ENCODE results near the gene TTC31. TPM values are rescaled to one million over a fixed set of nuclear protein-coding genes. Genes with fewer than 3 reads are reported as not detected.

TTC31 gene
- total and polyA plus RNA-seq, 2 experiments from 2014 or later: 15.9 to 20.4 TPM

- Histone ChIP-seq H3K4me3 (no peak overlapping the region), H3K4me1 (ENCODE audit: insufficient read depth) (peaks cover 14% of the 10 kb centered on the region), H3K9ac (no peak overlapping the region), H3K27me3 (replicated peaks; ENCODE audit: insufficient read depth) (no peaks in the 10 kb centered on the region), H4K20me1 (ENCODE audit: insufficient read depth) (no peaks in the 10 kb centered on the region), H3K36me3 (ENCODE audit: low read depth) (peaks cover 4% of the 10 kb centered on the region; the same call in 1 of the 2 replicates), H2AFZ (no peak overlapping the region), H3F3A (ENCODE audit: insufficient read depth) (peaks cover 1% of the 10 kb centered on the region), H3K27ac (no peak overlapping the region), H3K9me2 (ENCODE audit: insufficient read depth) (no peaks in the 10 kb centered on the region), H3K9me3 (ENCODE audit: low read depth) (no peaks in the 10 kb centered on the region), H3K4me2 (ENCODE audit: unreplicated experiment) (no peak overlapping the region), H3K79me2 (ENCODE audit: insufficient read depth) (peaks cover 10% of the 10 kb centered on the region)
- TF ChIP-seq EZH2 (IDR thresholded peaks at IDR 0.05; ENCODE audit: insufficient read depth, poor library complexity, severe bottlenecking): no peak
- no peak for TF ChIP-seq EZH2phosphoT487 (IDR thresholded peaks at IDR 0.05; ENCODE audit: insufficient read depth, low read depth)
- DNase-seq: no peak
- in situ Hi-C loops (cut with MboI): no loop called here
- WGBS, 2 experiments (ENCODE audit: low coverage in 1 of 2, low lambda C conversion rate in 2 of 2, missing lambda C conversion rate in 2 of 2): 81 to 86% methylated on average over 3 of the region's 3 CpGs
Observed at GRCh38 chr2:74493546-74493945, 10.7 kb downstream of the TTC31 start.

- Histone ChIP-seq H3K27me3 (replicated peaks; ENCODE audit: insufficient read depth) (no peaks in the 10 kb centered on the region), H4K20me1 (ENCODE audit: insufficient read depth) (no peaks in the 10 kb centered on the region), H3K4me1 (ENCODE audit: insufficient read depth) (peaks cover 6% of the 10 kb centered on the region; the same call in 1 of the 2 replicates), H3K4me2 (ENCODE audit: unreplicated experiment) (no peak overlapping the region), H3K27ac (no peak overlapping the region), H3K4me3 (no peak overlapping the region), H3K9ac (no peak overlapping the region), H2AFZ (no peak overlapping the region), H3F3A (ENCODE audit: insufficient read depth) (no peaks in the 10 kb centered on the region), H3K9me2 (ENCODE audit: insufficient read depth) (no peaks in the 10 kb centered on the region), H3K79me2 (ENCODE audit: insufficient read depth) (no peaks in the 10 kb centered on the region), H3K36me3 (ENCODE audit: low read depth) (peaks cover 4% of the 10 kb centered on the region; the same call in 1 of the 2 replicates), H3K9me3 (ENCODE audit: low read depth) (no peaks in the 10 kb centered on the region)
- no peak for TF ChIP-seq EZH2 (IDR thresholded peaks at IDR 0.05; ENCODE audit: insufficient read depth, poor library complexity, severe bottlenecking)
- WGBS, 2 experiments (ENCODE audit: low coverage in 1 of 2, low lambda C conversion rate in 2 of 2, missing lambda C conversion rate in 2 of 2): 56 to 59% methylated on average over 1 of the region's 1 CpG
- in situ Hi-C loops (cut with MboI): no loop called here
- DNase-seq: no peak
Observed at GRCh38 chr2:74495440-74495839, 12.6 kb downstream of the TTC31 start.

DNA sequence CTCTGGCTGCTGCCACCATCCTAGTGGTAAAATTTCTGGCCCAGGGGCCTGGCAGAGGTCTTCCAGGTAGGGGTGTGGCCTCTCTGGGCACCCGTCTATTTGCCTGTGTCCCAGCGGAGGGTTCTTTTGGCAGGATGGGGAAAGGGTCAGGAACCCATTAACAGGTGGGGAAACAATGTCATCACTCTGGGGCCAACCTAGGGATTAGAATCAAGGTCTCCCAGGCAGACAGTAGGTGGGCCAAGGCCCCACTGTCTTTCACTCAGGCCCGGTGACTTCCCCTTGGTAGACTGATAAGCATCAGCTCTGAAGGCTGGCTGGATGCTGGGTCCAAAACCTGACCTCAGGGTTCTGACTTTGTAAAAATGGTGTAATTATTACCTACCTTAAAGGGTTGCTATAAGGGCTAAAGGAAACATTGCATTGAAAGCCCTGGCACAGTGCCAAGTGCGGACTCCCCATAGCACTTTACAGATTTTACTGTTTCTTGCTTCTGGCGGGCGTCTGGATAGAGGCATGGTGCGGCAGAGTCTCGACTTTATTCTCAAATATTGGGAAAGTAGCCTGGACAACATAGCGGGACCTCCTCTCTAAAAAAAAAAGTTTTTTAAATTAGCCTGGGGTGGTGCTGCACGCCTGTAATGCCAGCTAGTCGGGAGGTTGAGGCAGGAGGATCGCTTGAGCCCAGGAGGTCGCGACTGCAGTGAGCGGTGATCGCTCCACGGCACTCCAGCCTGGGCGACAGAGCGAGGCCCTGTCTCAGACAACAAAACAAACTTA is 14.3 kb downstream of the TTC31 start:
- no peak overlapping the region for H3K27ac ChIP-seq
- no peaks in the 10 kb centered on the region for H4K20me1 ChIP-seq (ENCODE audit: insufficient read depth)
- in situ Hi-C loops (cut with MboI): no loop called here
- WGBS, 2 experiments (ENCODE audit: low coverage in 1 of 2, low lambda C conversion rate in 2 of 2, missing lambda C conversion rate in 2 of 2): 49 to 50% methylated on average over 19 of the region's 19 CpGs
- H3K36me3 ChIP-seq (ENCODE audit: low read depth): peaks cover under 1% of the 10 kb centered on the region; the same call in 1 of the 2 replicates
- no peaks in the 10 kb centered on the region for H3K79me2 ChIP-seq (ENCODE audit: insufficient read depth)
- no peaks in the 10 kb centered on the region for H3K27me3 ChIP-seq (replicated peaks; ENCODE audit: insufficient read depth)
- H3K9ac ChIP-seq: no peak overlapping the region
- TF ChIP-seq EZH2 (IDR thresholded peaks at IDR 0.05; ENCODE audit: insufficient read depth, poor library complexity, severe bottlenecking) (no peak), EZH2phosphoT487 (IDR thresholded peaks at IDR 0.05; ENCODE audit: insufficient read depth, low read depth) (no peak)
- H2AFZ ChIP-seq: peak overlapping the region; percentile 68
- H3K9me2 ChIP-seq (ENCODE audit: insufficient read depth): no peaks in the 10 kb centered on the region
- no peak for DNase-seq
- H3F3A ChIP-seq (ENCODE audit: insufficient read depth): no peaks in the 10 kb centered on the region
- peaks cover 9% of the 10 kb centered on the region; the same call in 1 of the 2 replicates for H3K4me1 ChIP-seq (ENCODE audit: insufficient read depth)
- H3K4me3 ChIP-seq: peak overlapping the region; percentile 68
- peak overlapping the region; percentile 96 for H3K4me2 ChIP-seq (ENCODE audit: unreplicated experiment)
- H3K9me3 ChIP-seq (ENCODE audit: low read depth): no peaks in the 10 kb centered on the region

GRCh38 chr2:74497777-74498499 is 15.1 kb downstream of the TTC31 start:
- Histone ChIP-seq H3K4me2 (ENCODE audit: unreplicated experiment) (peak overlapping the region; percentile 96), H4K20me1 (ENCODE audit: insufficient read depth) (no peaks in the 10 kb centered on the region), H3K27ac (no peak overlapping the region), H3K9me2 (ENCODE audit: insufficient read depth) (no peaks in the 10 kb centered on the region), H3K9me3 (ENCODE audit: low read depth) (no peaks in the 10 kb centered on the region), H3K9ac (no peak overlapping the region), H3F3A (ENCODE audit: insufficient read depth) (no peaks in the 10 kb centered on the region), H3K4me3 (peak overlapping the region; percentile 68), H3K4me1 (ENCODE audit: insufficient read depth) (peaks cover 10% of the 10 kb centered on the region; the same call in 1 of the 2 replicates), H2AFZ (peak overlapping the region; percentile 68), H3K36me3 (ENCODE audit: low read depth) (no peaks in the 10 kb centered on the region; the same call in 1 of the 2 replicates), H3K79me2 (ENCODE audit: insufficient read depth) (no peaks in the 10 kb centered on the region), H3K27me3 (replicated peaks; ENCODE audit: insufficient read depth) (no peaks in the 10 kb centered on the region)
- 4 to 6% methylated on average over 49 to 61 of the region's 61 CpGs for WGBS, 2 experiments (ENCODE audit: low coverage in 1 of 2, low lambda C conversion rate in 2 of 2, missing lambda C conversion rate in 2 of 2)
- no peak for TF ChIP-seq EZH2phosphoT487 (IDR thresholded peaks at IDR 0.05; ENCODE audit: insufficient read depth, low read depth)
- TF ChIP-seq EZH2 (IDR thresholded peaks at IDR 0.05; ENCODE audit: insufficient read depth, poor library complexity, severe bottlenecking): no peak
- DNase-seq: peak; percentile 56
- in situ Hi-C loops (cut with MboI): no loop called here

Data from GM23248 (cell line).